Stimulated activated CD4-positive, alpha-beta T cell treated with anti-CD3 and anti-CD28 coated beads, Interleukin-2, amount 100 ng/mL, for 48 hours (primary cell): ENCODE data around the gene NLGN1.

Experiments used
- DNase-seq, 2 donors: peaks; one replicate each; pipeline ENCODE4 v3.0.0-alpha.2; 2020

The NLGN1 gene

DNA sequence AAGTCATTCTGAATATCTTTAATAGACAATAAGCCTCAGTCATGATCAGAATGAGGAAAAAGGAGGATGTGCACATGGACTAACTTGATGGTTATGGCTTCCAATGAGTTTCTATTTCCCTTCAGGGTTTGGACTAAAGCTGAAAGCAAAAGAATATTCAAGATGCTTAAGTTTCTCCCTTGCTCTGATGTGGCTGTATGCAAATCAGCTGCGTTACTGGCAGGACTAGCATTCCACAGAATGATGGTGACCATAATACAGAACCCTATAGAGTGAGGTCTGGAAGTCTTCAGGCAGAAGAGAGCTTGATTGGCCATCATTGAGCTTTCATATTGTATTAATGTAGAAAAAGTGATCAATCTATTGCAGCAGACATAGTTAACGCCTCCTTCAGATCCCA, 466.0 kb downstream of the NLGN1 start:
- DNase-seq = no peak

DNA sequence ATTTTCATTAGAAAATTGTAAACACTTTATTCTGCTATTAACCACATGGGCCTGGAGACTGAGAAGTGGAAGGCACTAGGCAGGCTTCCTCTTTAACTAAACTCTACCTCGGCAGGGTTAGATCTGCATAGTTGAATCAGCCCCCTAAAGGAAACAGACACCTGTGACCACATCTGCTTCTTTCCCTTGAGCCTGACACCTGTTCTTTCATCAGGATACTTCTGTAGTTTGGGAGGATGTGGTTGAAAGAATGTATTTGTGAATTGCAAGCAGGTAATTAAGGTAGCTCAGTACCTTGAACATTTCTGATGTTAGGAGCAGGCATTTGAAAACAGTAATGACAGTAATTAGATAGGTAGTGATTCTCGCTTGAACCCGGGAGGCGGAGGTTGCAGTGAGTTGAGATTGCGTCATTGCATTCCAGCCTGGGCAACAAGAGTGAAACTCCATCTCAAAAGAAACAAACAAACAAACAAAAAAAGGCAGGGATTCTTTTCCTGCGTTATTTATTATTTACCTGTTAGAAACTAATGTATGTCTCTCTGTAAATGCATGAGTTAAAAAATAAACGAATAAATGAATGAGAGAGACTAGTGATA, 468.5 kb downstream of the NLGN1 start:
- DNase-seq = no peak

DNA sequence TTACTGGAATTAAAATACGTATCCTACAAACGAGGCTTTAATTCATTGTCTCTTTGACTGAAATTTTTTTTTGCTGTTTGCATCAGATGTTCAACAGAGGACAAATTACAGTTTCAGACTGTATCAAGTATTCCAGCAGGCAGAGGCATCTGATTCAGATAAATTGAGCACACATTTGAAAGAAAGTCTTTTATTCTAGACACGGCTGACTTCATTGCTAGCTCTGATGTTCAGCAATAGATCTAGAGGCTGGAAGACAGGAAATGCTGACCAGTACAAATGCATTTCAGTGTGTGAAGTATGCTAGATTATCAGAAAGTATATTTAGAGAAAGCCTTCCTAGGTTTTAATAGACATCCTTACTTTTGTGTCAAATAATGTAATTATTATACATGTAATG, 472.2 kb downstream of the NLGN1 start:
- DNase-seq = no peak

DNA sequence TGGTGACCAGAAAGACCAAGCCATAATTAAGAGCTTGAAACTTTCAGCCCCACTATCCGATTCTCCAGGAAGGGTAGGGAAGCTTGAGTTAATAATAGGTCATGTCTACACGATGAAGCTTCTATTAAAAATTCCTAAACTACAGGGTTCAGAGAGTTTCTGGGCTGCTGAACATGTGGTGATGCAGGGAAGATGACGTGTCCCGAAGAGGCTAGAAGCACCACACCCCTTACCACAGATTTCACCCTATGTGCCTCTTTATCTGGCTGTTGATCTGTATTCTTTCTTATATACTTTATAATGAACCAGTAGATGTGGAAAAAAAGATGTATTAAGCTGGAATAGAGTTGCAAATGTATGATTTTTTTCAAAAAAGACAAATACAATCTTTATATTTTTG, 473.4 kb downstream of the NLGN1 start:
- DNase-seq = no peak

DNA sequence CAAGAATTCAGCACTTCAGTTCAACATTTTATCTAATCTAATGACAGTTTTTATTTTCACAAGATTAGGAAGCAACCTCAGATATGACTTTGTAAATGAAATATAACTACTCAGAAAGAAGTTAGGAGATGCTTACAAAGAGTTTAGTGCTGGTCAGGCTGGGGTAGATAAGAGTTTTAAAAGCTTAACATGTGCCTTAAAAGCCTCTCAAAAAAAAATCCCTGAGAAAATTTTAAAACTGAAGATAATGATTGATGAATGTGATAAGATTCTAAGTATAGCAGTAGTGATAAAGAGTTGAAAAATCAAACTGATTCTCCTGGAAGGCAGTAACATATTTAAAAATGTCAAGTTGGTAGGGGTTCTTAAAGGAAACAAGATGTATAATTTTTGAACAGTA, 478.2 kb downstream of the NLGN1 start:
- DNase-seq = no peak

DNA sequence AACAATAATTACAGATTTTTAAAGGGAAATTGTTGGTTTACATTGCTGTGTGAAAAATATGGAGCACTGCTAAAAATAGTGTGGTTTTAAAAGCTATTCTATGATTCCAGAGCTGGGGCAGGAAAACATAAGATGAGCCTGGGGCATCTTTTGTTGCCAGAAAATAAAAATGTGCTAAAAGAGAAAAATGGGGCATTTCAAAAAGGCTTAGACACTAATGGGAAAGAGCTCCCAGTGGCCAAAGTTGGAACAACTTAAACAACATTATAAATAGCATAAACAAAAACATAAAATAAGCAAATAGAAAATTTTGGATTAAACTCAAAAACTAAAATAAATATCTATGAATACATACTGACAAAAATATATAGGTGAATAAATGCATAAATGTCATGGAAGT, 478.9 kb downstream of the NLGN1 start:
- DNase-seq = no peak

DNA sequence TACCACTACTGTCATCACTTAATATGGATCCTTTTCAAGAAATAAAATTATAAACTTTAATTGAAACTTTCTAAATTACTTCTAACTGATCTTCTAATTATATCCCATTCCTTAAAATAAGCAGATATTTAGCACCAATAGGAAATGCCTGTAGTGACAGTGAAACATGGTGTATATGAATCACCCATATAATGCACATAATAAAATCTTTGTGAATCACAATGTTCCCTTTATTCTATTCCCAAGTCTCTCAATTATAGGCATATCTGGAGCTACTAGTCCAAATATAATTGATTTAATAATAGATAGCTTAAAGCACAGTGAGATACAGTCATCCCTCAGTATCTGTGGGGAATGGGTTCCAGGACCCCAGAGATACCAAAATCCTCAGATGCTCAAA, 490.3 kb downstream of the NLGN1 start:
- no peak for DNase-seq

DNA sequence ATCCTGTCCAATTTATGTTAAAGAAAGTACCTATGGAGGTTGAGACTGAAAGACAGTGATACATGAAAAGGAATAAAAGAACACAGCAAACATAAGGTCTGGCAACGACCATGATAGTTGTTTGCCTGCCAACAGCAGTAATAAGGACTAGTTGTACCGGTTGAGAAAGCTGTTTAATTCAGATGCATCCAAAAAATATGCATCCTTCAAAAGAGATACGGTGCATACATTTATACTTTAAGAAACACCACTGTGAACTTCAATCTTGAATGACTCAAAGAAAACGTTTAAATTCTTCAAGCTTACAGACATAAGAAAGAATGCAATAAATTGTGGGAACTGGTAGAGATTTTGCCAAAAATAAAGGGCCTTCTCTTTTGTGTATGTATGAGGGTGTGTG, 492.1 kb downstream of the NLGN1 start:
- DNase-seq = no peak

DNA sequence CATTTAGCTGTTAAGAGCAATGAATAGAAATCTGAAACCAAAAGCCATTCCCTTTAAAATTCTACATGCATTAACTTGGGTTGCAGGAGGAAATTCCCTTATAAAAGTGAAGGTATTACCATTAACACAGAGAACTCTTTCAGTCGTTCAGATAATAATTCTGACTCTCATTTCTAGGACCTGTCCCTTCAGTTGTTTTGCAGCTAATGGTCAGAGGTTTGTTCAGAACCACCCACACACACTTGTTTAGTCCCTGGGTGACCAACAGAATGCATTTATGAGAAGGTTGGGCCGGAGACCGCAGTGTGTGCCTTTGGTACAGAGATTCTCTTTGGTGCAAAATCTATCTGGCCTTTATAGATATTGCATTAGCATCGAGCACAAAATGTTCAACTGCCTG, 492.5 kb downstream of the NLGN1 start:
- no peak for DNase-seq

DNA sequence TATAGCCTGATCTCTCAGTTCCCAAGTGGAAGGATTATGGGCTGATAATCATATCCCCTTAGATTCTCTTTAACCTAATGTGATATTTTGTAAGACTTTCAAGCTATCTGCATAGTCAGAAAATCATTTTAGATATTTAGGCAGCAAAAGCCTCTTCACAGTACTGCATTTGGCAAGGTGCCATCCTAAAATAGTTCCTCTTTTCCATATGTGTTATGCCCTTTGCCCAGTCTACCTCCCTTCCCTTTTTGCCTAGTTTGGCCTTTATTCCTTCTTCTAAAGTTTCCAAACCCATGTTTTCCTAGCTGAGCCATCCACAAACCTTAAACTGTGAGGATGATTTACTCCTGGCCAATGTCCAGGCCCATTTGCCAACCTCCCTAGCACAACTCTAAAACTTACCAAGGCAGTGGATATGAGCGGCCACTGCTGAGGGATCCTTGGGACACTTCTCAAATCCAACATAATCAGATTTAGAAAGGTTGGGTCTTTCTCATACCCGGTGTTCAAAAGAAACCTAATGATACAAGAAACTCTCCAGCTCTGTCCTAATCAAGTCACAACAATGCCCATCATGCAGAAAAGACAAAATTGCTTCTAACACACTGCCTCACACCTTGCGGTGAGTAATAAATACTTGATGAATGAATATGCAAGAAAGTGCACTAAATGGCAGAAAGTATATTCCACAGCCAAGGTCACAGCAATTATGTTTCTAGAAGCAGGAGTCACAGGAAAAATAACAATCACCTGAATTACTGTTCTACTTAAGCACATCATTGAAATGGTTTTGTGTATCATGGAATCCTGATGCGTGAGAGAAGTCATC, 493.9 kb downstream of the NLGN1 start:
- no peak for DNase-seq

DNA sequence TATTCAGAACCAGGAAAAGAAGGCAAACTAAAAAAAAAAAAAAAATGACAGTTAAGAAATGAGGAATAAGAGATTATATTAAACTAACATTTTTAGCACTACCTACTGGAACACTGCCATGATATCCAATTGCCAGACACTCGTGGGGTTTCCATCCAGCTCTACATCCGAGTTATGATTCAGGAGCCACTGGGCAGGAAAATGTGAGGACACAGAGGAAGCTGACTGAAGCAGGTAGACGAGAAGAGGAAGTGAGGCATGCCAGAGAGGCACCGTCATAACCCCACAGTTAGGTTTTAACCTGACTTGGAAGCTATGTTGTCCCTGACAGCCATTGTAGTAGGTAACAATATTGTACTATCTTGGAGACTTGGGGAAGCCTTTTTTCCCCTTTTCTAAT, 495.0 kb downstream of the NLGN1 start:
- no peak for DNase-seq

DNA sequence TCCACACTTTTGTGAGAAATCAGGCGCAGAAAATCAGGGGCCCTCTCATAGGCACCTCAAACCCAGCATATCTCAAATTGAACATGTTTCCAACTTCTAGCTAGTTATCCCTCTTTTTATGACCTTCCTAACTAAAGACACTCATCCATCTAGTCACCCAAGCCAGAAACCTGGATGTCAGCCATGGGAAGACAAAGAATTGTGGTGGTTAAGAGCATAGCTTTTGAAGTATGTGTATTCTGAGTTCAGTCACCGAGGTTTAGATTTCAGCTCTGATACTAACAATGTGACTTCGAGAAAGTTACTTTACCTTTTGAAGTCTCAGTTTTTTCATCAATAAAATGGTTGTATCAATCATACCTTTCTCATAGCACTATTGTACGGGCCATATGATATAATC, 495.5 kb downstream of the NLGN1 start:
- no peak for DNase-seq

DNA sequence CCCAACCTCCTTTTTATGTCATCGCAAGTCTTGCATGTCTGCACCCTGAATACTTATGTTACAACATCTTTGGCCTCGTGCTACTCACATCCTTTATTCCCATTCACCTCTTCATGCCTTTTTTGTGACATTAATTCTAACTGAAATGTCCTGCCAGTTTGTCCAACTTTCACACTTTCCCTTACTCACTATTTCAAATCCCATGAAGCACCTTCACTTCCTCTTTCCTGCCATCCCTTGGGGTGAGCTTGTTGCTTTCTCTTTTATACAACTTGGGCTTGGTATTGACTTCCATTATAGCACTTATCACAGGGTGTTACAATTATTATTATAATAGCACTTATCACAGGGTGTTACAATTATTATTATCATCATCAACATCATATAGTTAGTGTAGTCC, 496.3 kb downstream of the NLGN1 start:
- no peak for DNase-seq

DNA sequence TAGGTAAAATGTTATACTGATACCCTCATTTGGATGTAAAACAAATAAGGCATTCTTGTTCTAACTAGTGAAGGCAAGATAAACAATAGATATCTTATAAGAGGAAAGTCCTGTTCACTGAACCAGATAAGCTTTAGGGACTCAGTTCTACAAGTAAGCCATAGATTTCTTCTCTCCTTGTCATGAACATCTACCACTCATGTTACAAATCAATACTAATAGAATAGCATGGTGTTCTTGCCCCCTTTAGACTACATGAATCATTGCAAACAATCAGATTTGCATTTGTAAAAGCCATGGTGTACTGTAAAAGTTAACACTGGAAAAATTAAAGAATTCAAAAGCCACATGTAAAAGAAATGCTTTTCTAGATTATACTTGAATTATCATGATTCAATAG, 500.1 kb downstream of the NLGN1 start:
- no peak for DNase-seq

DNA sequence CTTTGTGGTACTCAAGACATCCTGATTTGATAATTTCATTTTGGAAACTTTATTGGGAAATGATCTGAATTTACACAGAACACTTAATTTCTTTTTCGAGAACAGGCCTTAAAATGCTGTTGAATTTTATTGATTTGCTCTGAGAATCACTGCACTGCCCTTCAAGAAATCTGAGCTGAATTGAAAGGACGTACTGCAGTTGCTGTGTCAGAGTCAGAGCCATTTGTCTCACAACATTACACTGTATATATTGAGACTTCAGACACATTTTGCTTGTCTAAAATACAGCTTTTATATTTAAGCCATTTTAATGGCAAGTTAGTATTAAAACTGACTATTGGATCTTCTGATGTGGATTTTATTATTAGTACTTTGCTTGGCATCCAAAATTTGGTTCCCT, 504.1 kb downstream of the NLGN1 start:
- DNase-seq = no peak

DNA sequence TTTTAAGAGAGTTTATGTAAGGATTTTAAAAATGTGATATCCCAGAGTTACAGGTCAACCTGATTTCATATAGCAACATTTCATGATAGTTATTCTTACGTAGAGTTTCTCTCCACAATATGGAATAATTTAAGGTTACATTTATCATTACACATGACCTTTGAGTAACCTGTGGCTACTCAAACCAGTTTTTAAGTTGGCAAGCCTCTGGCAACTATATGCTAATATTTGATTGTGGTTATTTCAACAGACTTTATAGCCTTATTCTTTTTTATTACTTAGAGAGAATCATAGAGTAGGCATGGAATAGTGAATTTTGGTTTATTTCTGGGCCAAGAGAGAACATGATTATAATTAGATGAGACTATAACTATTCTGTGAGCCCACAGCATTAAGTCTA, 504.9 kb downstream of the NLGN1 start:
- no peak for DNase-seq

DNA sequence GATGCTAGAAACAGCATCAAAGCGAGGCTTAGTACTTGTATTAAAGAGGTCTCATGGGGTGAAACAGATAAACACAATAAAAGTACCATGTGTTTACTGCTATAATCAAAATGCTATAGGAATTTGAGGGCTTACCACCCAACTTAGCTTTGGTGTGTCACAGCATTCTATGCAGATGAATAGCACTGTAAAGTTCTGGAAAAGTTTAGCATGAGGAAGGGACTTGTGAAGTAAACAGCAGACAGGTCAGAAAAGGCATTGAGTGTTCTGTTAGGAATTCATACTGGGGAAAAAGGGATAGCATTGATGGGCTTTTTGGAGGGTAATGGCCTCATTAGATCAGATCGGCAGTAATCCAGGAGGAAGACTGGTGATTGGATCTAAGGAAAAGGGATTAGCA, 505.3 kb downstream of the NLGN1 start:
- no peak for DNase-seq

DNA sequence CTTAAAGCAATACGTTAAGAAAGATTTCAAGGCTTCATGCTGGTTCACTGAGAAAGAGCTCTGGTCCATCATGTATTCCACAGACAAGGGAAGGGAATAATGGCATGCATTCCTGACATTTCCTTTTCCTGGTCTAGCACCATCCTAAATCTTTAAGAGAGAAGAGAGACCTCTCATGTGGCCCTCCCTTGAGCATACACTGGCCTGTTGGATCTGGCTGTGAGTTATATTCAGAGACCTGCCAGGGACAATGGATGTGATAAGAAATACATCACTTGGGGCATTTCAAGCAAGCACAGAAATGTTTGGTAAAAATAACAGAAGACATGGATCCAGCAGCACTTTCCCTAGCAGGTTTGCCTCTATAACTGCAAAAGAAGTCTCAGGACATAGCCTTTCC, 507.8 kb downstream of the NLGN1 start:
- no peak for DNase-seq

DNA sequence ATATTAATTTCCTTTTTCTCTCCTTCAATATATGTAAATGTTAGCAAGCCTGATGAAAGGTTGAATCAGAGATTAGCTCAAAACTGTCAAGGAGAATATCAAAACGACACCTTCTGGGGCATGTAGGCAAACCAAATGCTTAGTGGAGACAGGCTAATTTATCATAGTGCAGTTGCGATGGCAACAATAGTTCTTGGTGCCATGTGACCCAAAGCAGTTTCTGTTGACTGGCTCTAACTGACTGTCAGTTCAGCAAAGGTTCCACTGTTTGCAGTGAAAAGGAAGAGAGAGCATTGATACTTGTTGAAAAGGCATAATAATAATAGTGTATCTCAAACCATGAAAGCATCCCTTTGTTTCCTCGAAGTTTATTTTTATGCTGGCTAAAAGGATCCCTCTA, 513.9 kb downstream of the NLGN1 start:
- DNase-seq = no peak

DNA sequence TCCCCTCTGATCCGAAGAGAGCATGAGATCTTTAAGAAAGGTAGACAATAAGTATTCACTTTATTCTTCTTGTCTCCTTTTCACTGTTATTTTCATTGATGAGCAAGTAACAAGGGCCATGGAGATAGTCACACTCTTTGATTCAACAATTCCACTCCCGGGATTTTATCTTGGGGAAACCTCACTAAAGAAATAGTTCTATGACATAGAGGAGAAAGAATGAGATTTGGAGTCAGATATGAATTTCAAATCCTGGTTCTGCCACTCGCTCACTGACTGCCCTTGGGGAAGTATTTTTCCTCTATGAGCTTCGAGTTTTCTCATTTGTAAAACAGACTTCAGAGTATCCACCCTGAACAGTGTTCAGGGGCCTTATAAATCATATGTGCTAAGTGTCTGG, 514.6 kb downstream of the NLGN1 start:
- DNase-seq = no peak

DNA sequence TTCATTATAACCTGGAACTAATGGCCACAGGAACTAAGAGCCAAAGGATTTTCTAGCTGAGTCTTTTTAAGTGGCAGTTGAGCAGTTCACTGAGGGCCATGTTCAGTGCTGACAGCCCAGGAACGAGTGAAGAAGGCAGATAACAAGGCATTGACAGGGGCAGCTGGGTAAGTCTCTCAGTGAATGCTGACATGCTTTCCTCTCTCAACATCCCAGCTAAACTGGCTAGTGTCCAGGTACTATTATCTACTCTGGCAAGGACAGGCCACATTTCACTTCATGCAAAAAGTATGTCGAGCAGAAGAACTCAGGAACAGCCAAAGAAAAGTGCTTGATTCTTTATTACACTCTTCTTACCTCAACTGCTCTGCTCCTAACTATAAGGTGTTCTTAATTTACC, 515.9 kb downstream of the NLGN1 start:
- no peak for DNase-seq

DNA sequence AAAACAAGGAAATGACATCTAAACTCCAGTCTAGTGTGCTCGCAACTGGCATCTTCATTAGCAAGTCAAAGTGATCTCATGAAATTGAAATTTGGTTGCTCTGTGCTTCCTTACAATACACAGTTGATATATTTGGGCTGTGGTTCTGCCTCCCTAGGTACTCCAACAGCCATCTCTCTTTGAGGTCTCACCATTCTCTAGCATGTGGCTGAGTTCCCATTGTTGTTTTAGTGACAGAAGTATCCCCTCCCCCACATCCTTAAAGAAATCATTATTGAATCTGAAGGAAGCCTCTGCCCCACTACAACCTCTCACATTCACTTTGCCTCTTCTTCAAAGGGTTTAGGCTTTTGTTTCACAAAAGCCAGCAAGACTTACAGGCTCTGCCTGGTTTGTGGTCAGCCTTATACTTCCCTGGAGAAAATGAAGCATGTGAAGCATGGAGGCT, 516.5 kb downstream of the NLGN1 start:
- DNase-seq = no peak

DNA sequence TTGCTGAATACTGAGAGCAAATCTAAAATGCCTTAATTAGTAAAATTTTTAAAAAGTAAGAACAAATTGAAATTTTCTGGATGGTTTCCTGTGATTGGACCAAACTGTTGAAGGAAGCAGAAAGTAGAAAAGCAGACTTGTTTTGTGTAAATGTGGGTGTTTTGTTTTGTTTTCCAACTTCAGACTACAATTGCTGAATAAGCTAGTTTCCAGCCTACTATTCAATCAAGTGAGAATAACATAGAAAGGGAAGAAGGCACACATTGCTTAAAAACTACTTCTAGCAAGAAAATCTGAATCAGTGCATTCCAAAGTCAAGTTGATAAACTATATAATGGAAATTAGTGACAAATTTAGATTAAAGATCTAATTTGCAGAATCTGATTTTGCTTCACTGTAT, 519.3 kb downstream of the NLGN1 start:
- no peak for DNase-seq

DNA sequence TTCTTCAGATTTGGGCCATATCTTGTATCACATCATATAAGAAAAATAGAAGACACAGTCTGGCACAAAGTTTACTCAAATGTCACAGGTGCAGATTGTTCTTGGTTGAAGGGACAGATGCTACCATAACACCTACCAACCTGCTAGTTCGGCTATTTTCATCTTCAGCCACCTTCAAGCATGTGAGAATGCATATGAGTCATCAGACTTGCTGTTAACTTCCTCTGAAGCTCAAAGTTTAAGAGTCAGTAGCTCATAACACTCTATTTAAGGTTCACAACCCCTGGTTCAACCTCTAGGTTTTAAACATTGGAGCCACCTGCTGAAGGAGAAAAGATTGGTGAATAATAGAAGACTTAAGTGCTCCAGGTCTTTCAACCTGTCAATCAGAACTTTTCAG, 522.8 kb downstream of the NLGN1 start:
- no peak for DNase-seq

DNA sequence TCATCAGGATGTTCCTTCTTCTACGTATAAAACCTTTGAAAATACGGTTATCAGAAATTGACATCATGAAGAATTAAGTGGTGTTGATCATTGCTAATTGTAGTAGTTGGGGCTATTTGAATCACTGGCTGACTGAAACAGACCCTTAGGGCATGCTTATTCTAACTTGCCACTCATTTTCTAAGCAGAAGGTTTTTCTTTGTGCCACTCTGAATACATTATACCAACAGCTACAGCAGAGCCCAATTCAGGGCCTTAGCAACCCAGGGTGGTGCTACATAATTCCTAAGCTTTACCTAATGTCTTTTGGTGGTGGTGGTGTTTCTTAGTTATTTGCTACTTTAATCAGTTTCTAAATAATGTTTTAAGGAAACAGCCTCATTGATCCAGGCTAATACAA, 524.2 kb downstream of the NLGN1 start:
- no peak for DNase-seq
